Measurements from ENCODE around the gene OR52E2. TPM values are rescaled to one million over a fixed set of nuclear protein-coding genes. Genes with fewer than 3 reads are reported as not detected.
"Not testable (repeated sequence)": the region's sequence is repeated elsewhere in the genome, so short reads cannot be mapped to it uniquely, and the experiment has no call there.

OR52E2 gene
- total RNA-seq, 4 donors from 2014 or later, result not detected

- TF ChIP-seq CTCF (IDR thresholded peaks at IDR 0.05) (no peak), POLR2A (IDR thresholded peaks at IDR 0.05) (no peak)
- Histone ChIP-seq H3K36me3 (no peaks in the 10 kb centered on the region), H3K9me3 (no peaks in the 10 kb centered on the region), H3K4me1 (no peaks in the 10 kb centered on the region), H3K27me3 (no peaks in the 10 kb centered on the region), H3K4me3 (no peak overlapping the region), H3K27ac (no peak overlapping the region)
- 50 to 56% methylated on average over 3 of the region's 3 CpGs for WGBS, 2 donors
- intact Hi-C loops (cut with DNase I), result no loop called here
- DNase-seq, result no peak
Measured at GRCh38 chr11:5071799-5072198, 12.4 kb upstream of the OR52E2 start.

- DNase-seq, result no peak
- no peak for TF ChIP-seq CTCF (IDR thresholded peaks at IDR 0.05)
- no peak for TF ChIP-seq POLR2A (IDR thresholded peaks at IDR 0.05)
- no peaks in the 10 kb centered on the region for H3K4me1 ChIP-seq
- no peaks in the 10 kb centered on the region for H3K27me3 ChIP-seq
- 42 to 53% methylated on average over 3 of the region's 3 CpGs for WGBS, 2 donors
- no peak within 1 kb of the TSS for H3K27ac ChIP-seq
- no peaks in the 10 kb centered on the region for H3K9me3 ChIP-seq
- intact Hi-C loops (cut with DNase I), result no loop called here
- H3K4me3 ChIP-seq, result no peak within 1 kb of the TSS
- H3K36me3 ChIP-seq, result no peaks in the 10 kb centered on the region
Measured at GRCh38 chr11:5069272-5069671, 9.8 kb upstream of the OR52E2 start, which contains the start of gene OR52E1. Gene OR52E1, plus strand, starts transcription at chr11:5069572.

GRCh38 chr11:5065027-5065426, 5.6 kb upstream of the OR52E2 start:
- Histone ChIP-seq H3K4me3 (no peak overlapping the region), H3K27me3 (no peaks in the 10 kb centered on the region), H3K27ac (no peak overlapping the region), H3K36me3 (no peaks in the 10 kb centered on the region), H3K9me3 (no peaks in the 10 kb centered on the region), H3K4me1 (no peaks in the 10 kb centered on the region)
- TF ChIP-seq POLR2A (IDR thresholded peaks at IDR 0.05), result no peak
- TF ChIP-seq CTCF (IDR thresholded peaks at IDR 0.05), result no peak
- intact Hi-C loops (cut with DNase I), result no loop called here
- no peak for DNase-seq
- WGBS, 2 donors, result 6 to 8% methylated on average over 1 of the region's 1 CpG

- intact Hi-C loops (cut with DNase I); H3K4me1 ChIP-seq; H3K27me3 ChIP-seq; DNase-seq; H3K36me3 ChIP-seq; H3K27ac ChIP-seq; H3K4me3 ChIP-seq; H3K9me3 ChIP-seq: not testable (repeated sequence)
- WGBS, 2 donors, result 64 to 72% methylated on average over 5 of the region's 5 CpGs
Measured at GRCh38 chr11:5058679-5059078, 748 bp downstream of the OR52E2 start.

GRCh38 chr11:5046754-5047330, 12.6 kb downstream of the OR52E2 start:
- intact Hi-C loops (cut with DNase I), result no loop called here
- DNase-seq, result no peak
- WGBS, 2 donors, result 76 to 82% methylated on average over 15 of the region's 15 CpGs
- TF ChIP-seq POLR2A (IDR thresholded peaks at IDR 0.05) (no peak), CTCF (IDR thresholded peaks at IDR 0.05) (no peak)
- Histone ChIP-seq H3K4me1 (no peaks in the 10 kb centered on the region), H3K4me3 (no peak overlapping the region), H3K9me3 (no peaks in the 10 kb centered on the region), H3K27ac (no peak overlapping the region), H3K36me3 (no peaks in the 10 kb centered on the region), H3K27me3 (no peaks in the 10 kb centered on the region)

GRCh38 chr11:5046226-5046625, 13.2 kb downstream of the OR52E2 start, which contains the start of gene OR52J3:
Gene OR52J3, plus strand, starts transcription at chr11:5046526. Its CDS starts 0 bp downstream, at chr11:5046526.
- DNase-seq, result no peak
- WGBS, 2 donors, result 62 to 70% methylated on average over 1 of the region's 1 CpG

More at GRCh38 chr11:5046226-5046625, 13.2 kb downstream of the OR52E2 start, which contains the start of gene OR52J3:
- Histone ChIP-seq H3K27ac (no peak within 1 kb of the TSS), H3K27me3 (no peaks in the 10 kb centered on the region), H3K36me3 (no peaks in the 10 kb centered on the region), H3K9me3 (no peaks in the 10 kb centered on the region), H3K4me1 (no peaks in the 10 kb centered on the region), H3K4me3 (no peak within 1 kb of the TSS)
- intact Hi-C loops (cut with DNase I), result no loop called here
- no peak for TF ChIP-seq POLR2A (IDR thresholded peaks at IDR 0.05)
- no peak for TF ChIP-seq CTCF (IDR thresholded peaks at IDR 0.05)

Measured in esophagus squamous epithelium (tissue), 5 donors.